Neuron (in vitro differentiated cells): ENCODE results near the gene KLB.
A peak's percentile ranks its signal among the peaks of the same experiment; 100 is the strongest.

Source experiments
- H2AFZ ChIP-seq: one replicate; pipeline ENCODE4 v1.6.1; 2013; ENCODE audit warnings: low read depth, mild to moderate bottlenecking, inconsistent platforms, low read length, moderate library complexity
- H3K27me3 ChIP-seq: one replicate; pipeline ENCODE4 v1.6.1; 2013; ENCODE audit warnings: low read length; ENCODE audit not compliant: insufficient read depth
- H3K36me3 ChIP-seq: one replicate; pipeline ENCODE4 v1.6.1; 2013; ENCODE audit warnings: low read length; ENCODE audit not compliant: insufficient read depth
- H3K4me1 ChIP-seq: one replicate; pipeline ENCODE4 v1.6.1; 2013; ENCODE audit warnings: low read length; ENCODE audit not compliant: insufficient read depth
- H3K4me3 ChIP-seq: 2 replicates; pipeline ENCODE4 v1.5.1; 2013; ENCODE audit warnings: mild to moderate bottlenecking, low read length, moderate library complexity
- H3K9me3 ChIP-seq: one replicate; pipeline ENCODE4 v1.6.1; 2013; ENCODE audit warnings: low read length

KLB gene

GRCh38 chr4:39435659-39436563 is 29.2 kb downstream of the KLB start:
- no peak overlapping the region for H2AFZ ChIP-seq
- no peaks in the 10 kb centered on the region for H3K4me1 ChIP-seq
- H3K4me3 ChIP-seq: no peak overlapping the region
- H3K9me3 ChIP-seq: no peaks in the 10 kb centered on the region
- H3K36me3 ChIP-seq: no peaks in the 10 kb centered on the region
- no peaks in the 10 kb centered on the region for H3K27me3 ChIP-seq

GRCh38 chr4:39441593-39441992 is 34.9 kb downstream of the KLB start:
- Histone ChIP-seq H3K4me1 (no peaks in the 10 kb centered on the region), H3K4me3 (no peak overlapping the region), H3K9me3 (no peaks in the 10 kb centered on the region), H3K27me3 (no peaks in the 10 kb centered on the region), H2AFZ (no peak overlapping the region), H3K36me3 (no peaks in the 10 kb centered on the region)

- no peaks in the 10 kb centered on the region for H3K4me1 ChIP-seq
- H3K4me3 ChIP-seq: no peak overlapping the region
- H2AFZ ChIP-seq: no peak overlapping the region
- no peaks in the 10 kb centered on the region for H3K27me3 ChIP-seq
- H3K36me3 ChIP-seq: no peaks in the 10 kb centered on the region
- H3K9me3 ChIP-seq: no peaks in the 10 kb centered on the region
Measured at GRCh38 chr4:39442998-39443397, 36.3 kb downstream of the KLB start.

- no peak overlapping the region for H3K4me3 ChIP-seq
- H3K4me1 ChIP-seq: no peaks in the 10 kb centered on the region
- H3K9me3 ChIP-seq: no peaks in the 10 kb centered on the region
Measured at GRCh38 chr4:39446483-39446841, 39.7 kb downstream of the KLB start.

GRCh38 chr4:39446842-39447573 is 40.3 kb downstream of the KLB start:
- Histone ChIP-seq H2AFZ (no peak overlapping the region), H3K27me3 (no peaks in the 10 kb centered on the region), H3K4me1 (no peaks in the 10 kb centered on the region), H3K4me3 (no peak overlapping the region), H3K9me3 (no peaks in the 10 kb centered on the region), H3K36me3 (peaks cover 2% of the 10 kb centered on the region)

More at GRCh38 chr4:39446483-39446841, 39.7 kb downstream of the KLB start:
- H3K27me3 ChIP-seq: no peaks in the 10 kb centered on the region
- H2AFZ ChIP-seq: no peak overlapping the region
- H3K36me3 ChIP-seq: no peaks in the 10 kb centered on the region

GRCh38 chr4:39450618-39451017 is 43.9 kb downstream of the KLB start:
- H3K27me3 ChIP-seq: no peaks in the 10 kb centered on the region
- peaks cover 38% of the 10 kb centered on the region for H3K36me3 ChIP-seq
- no peaks in the 10 kb centered on the region for H3K4me1 ChIP-seq
- no peak overlapping the region for H2AFZ ChIP-seq
- no peak overlapping the region for H3K4me3 ChIP-seq
- no peaks in the 10 kb centered on the region for H3K9me3 ChIP-seq

GRCh38 chr4:39451423-39452023 is 44.8 kb downstream of the KLB start:
- Histone ChIP-seq H3K27me3 (no peaks in the 10 kb centered on the region), H2AFZ (no peak overlapping the region), H3K36me3 (peaks cover 47% of the 10 kb centered on the region), H3K4me3 (no peak overlapping the region), H3K9me3 (no peaks in the 10 kb centered on the region), H3K4me1 (peaks cover 2% of the 10 kb centered on the region)

- Histone ChIP-seq H3K4me3 (no peak overlapping the region), H3K36me3 (peaks cover 55% of the 10 kb centered on the region), H2AFZ (no peak overlapping the region), H3K4me1 (peaks cover 10% of the 10 kb centered on the region), H3K27me3 (no peaks in the 10 kb centered on the region), H3K9me3 (no peaks in the 10 kb centered on the region)
Measured at GRCh38 chr4:39452153-39452859, 45.6 kb downstream of the KLB start.

- H2AFZ ChIP-seq: no peak overlapping the region
- H3K9me3 ChIP-seq: no peaks in the 10 kb centered on the region
- H3K36me3 ChIP-seq: peaks cover 62% of the 10 kb centered on the region
- no peak overlapping the region for H3K4me3 ChIP-seq
- no peaks in the 10 kb centered on the region for H3K27me3 ChIP-seq
- peaks cover 16% of the 10 kb centered on the region for H3K4me1 ChIP-seq
Measured at GRCh38 chr4:39452860-39453587, 46.3 kb downstream of the KLB start.

GRCh38 chr4:39453738-39454137 is 47.0 kb downstream of the KLB start:
- Histone ChIP-seq H3K36me3 (peaks cover 63% of the 10 kb centered on the region), H3K27me3 (no peaks in the 10 kb centered on the region), H3K4me1 (peaks cover 16% of the 10 kb centered on the region), H3K9me3 (no peaks in the 10 kb centered on the region), H3K4me3 (no peak overlapping the region), H2AFZ (no peak overlapping the region)

GRCh38 chr4:39455486-39455885 is 48.8 kb downstream of the KLB start:
- Histone ChIP-seq H3K4me3 (no peak overlapping the region), H3K4me1 (peaks cover 19% of the 10 kb centered on the region), H3K27me3 (no peaks in the 10 kb centered on the region), H2AFZ (no peak overlapping the region), H3K9me3 (no peaks in the 10 kb centered on the region), H3K36me3 (peaks cover 63% of the 10 kb centered on the region)

GRCh38 chr4:39456946-39457763 is 50.4 kb downstream of the KLB start:
- Histone ChIP-seq H3K4me1 (peaks cover 19% of the 10 kb centered on the region), H3K36me3 (peaks cover 60% of the 10 kb centered on the region), H2AFZ (no peak overlapping the region), H3K27me3 (no peaks in the 10 kb centered on the region), H3K9me3 (no peaks in the 10 kb centered on the region), H3K4me3 (peak overlapping the region; percentile 70)
